ENCODE results near the gene ARCN1.

DNA sequence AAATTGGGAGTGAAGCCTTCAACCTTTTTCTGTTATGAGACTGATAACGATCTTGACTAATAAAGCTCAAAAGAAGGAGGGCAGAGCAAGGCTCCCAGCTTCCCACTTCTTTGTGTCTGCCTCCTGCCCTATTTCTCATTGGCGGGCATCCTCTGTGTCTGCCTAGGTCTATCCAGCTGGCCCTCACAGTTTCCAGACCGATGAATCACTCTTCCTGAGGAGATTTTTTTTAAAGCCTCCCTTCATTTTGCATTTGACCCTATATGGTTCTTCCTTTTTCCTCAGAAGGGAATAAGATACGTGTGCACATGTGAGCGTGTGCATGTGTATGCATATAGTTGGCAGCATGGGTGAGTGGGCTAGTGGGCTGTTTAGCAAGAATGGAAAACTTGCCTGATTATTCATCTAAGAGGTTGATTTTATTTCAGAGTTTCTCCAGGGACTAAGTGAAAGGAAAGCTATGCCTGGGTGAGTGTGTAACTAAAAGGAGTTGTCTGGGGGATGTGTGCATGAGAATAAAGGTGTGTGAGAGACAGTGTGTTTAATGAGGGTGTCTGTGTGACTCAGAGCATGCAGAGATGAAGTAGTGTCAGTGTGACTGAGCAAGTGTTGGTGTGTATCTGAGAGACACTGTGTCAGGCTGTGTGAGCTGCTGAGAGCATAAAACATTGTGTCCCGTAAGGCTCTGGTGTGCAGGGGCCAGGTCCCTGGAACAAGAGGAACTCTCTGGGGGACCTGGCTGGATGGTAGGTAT lies 47.4 kb downstream of the ARCN1 start:
- TF ChIP-seq, protein P1, sequence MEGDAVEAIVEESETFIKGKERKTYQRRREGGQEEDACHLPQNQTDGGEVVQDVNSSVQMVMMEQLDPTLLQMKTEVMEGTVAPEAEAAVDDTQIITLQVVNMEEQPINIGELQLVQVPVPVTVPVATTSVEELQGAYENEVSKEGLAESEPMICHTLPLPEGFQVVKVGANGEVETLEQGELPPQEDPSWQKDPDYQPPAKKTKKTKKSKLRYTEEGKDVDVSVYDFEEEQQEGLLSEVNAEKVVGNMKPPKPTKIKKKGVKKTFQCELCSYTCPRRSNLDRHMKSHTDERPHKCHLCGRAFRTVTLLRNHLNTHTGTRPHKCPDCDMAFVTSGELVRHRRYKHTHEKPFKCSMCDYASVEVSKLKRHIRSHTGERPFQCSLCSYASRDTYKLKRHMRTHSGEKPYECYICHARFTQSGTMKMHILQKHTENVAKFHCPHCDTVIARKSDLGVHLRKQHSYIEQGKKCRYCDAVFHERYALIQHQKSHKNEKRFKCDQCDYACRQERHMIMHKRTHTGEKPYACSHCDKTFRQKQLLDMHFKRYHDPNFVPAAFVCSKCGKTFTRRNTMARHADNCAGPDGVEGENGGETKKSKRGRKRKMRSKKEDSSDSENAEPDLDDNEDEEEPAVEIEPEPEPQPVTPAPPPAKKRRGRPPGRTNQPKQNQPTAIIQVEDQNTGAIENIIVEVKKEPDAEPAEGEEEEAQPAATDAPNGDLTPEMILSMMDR (IDR thresholded peaks at IDR 0.05) = no peak
- TF ChIP-seq EZH2 (IDR thresholded peaks at IDR 0.05) (no peak), EZH2phosphoT487 (IDR thresholded peaks at IDR 0.05) (no peak)
